ENCODE data around the gene OSBPL10.

- TF ChIP-seq CTCF (IDR thresholded peaks at IDR 0.05) (no peak), POLR2A (IDR thresholded peaks at IDR 0.05) (no peak), POLR2AphosphoS5 (IDR thresholded peaks at IDR 0.05) (no peak)
Measured at GRCh38 chr3:31819441-31819840, 161.6 kb downstream of the OSBPL10 start.
